Naive thymus-derived CD4-positive, alpha-beta T cell (primary cell): ENCODE results near the gene PLGRKT. TPM values are rescaled to one million over a fixed set of nuclear protein-coding genes. Genes with fewer than 3 reads are reported as not detected.
"Not testable (repeated sequence)": the region's sequence is repeated elsewhere in the genome, so short reads cannot be mapped to it uniquely, and the experiment has no call there.

Experiments used
- ATAC-seq: fragments of 150-1000 bp; cut with Tn5 transposase; 2 replicates; pipeline ENCODE4 v1.10.0; 2021; ENCODE audit warnings: mild to moderate bottlenecking, moderate library complexity
- CTCF ChIA-PET: fragments of 350-600 bp; sonication (Branson Sonifier 250); formaldehyde crosslinking; loops from one replicate; lab custom pipeline; 2021; ENCODE audit warnings: antibody characterized with exemption; lab: Charles Lee
- POLR2A ChIA-PET: fragments of 350-600 bp; sonication (Branson Sonifier 250); formaldehyde crosslinking; loops from one replicate; lab custom pipeline; 2021; ENCODE audit warnings: antibody characterized with exemption, inconsistent platforms; lab: Charles Lee
- DNase-seq, 9 donors: peaks; one replicate each; pipeline versions ENCODE4 v3.0.0 to v3.0.0-alpha.2; 2020 to 2022; ENCODE audit warnings: mixed read lengths in 1 of 9
- H3K27ac ChIP-seq: one replicate; pipeline ENCODE4 v1.7.0; 2013; ENCODE audit warnings: mild to moderate bottlenecking, low read depth, low read length, moderate library complexity
- H3K27me3 ChIP-seq, 2 donors: one replicate each; pipeline ENCODE4 v1.7.0; 2013; ENCODE audit warnings: low read length in 2 of 2, mild to moderate bottlenecking in 2 of 2, moderate library complexity in 2 of 2; ENCODE audit not compliant: control insufficient read depth in 2 of 2, insufficient read depth in 2 of 2
- H3K36me3 ChIP-seq, 3 experiments: 1 replicate in 2 of 3; 2 replicates in 1 of 3; pipeline ENCODE4 v1.7.0; 2013; ENCODE audit warnings: low read length in 3 of 3, mild to moderate bottlenecking in 3 of 3, moderate library complexity in 1 of 3; ENCODE audit not compliant: insufficient read depth in 3 of 3, control insufficient read depth in 2 of 3
- H3K4me1 ChIP-seq, 2 donors: one replicate each; pipeline ENCODE4 v1.7.0; 2013; ENCODE audit warnings: low read length in 2 of 2, mild to moderate bottlenecking in 2 of 2, moderate library complexity in 1 of 2; ENCODE audit not compliant: control insufficient read depth in 2 of 2, insufficient read depth in 2 of 2
- H3K4me3 ChIP-seq: 2 replicates; pipeline ENCODE4 v1.7.0; 2013; ENCODE audit warnings: mild to moderate bottlenecking, low read length
- H3K9me3 ChIP-seq, 3 experiments: 1 replicate in 2 of 3; 2 replicates in 1 of 3; pipeline ENCODE4 v1.7.0; 2013; ENCODE audit warnings: low read length in 3 of 3; ENCODE audit not compliant: control insufficient read depth in 2 of 3
- H3K27ac Mint-ChIP-seq, 9 donors: one replicate each; pipeline ENCODE4 v1.8.0; 2020 to 2022; ENCODE audit warnings: mixed read lengths in 9 of 9, mild to moderate bottlenecking in 8 of 9, moderate library complexity in 5 of 9, inconsistent platforms in 2 of 9
- H3K27me3 Mint-ChIP-seq, 5 donors: one replicate each; pipeline ENCODE4 v1.8.0; 2021 to 2022; ENCODE audit warnings: mixed read lengths in 5 of 5, mild to moderate bottlenecking in 1 of 5
- H3K36me3 Mint-ChIP-seq, 5 donors: one replicate each; pipeline ENCODE4 v1.8.0; 2020 to 2022; ENCODE audit warnings: mixed read lengths in 5 of 5, mild to moderate bottlenecking in 3 of 5, inconsistent platforms in 1 of 5
- H3K4me1 Mint-ChIP-seq, 7 donors: one replicate each; pipeline ENCODE4 v1.8.0; 2020 to 2022; ENCODE audit warnings: mixed read lengths in 7 of 7, mild to moderate bottlenecking in 3 of 7, inconsistent platforms in 1 of 7
- H3K4me3 Mint-ChIP-seq, 10 donors: one replicate each; pipeline ENCODE4 v1.8.0; 2020 to 2022; ENCODE audit warnings: mild to moderate bottlenecking in 10 of 10, mixed read lengths in 10 of 10, moderate library complexity in 6 of 10, inconsistent platforms in 2 of 10
- H3K9me3 Mint-ChIP-seq, 11 donors: one replicate each; pipeline ENCODE4 v1.8.0; 2020 to 2022; ENCODE audit warnings: mixed read lengths in 11 of 11, mild to moderate bottlenecking in 4 of 11, inconsistent platforms in 1 of 11, moderate library complexity in 1 of 11
- intact Hi-C, 2 donors: fragments of 100-400 bp; cut with micrococcal nuclease; formaldehyde crosslinking; loops; one replicate each; pipeline ENCODE4 v1.15.1; 2023
- polyA plus RNA-seq, 2 donors: library from polyadenylated mRNA; unstranded; fragments of 300-500 nt; fragmentation: Illumina TruSeq; gene quantifications; one replicate each; pipeline ENCODE4 v1.2.3, GENCODE V29; 2021
- total RNA-seq, 6 experiments: library from RNA in 5 of 6; stranded (reverse) in 5 of 6; gene quantifications; 1 replicate in 5 of 6; 2 replicates in 1 of 6; pipeline ENCODE4 v1.2.3 and lab custom pipeline; 2021 to 2026

PLGRKT gene
- total and polyA plus RNA-seq, 7 experiments from 2014 or later, result 15.8 to 79.6 (median 18.4) TPM

DNA sequence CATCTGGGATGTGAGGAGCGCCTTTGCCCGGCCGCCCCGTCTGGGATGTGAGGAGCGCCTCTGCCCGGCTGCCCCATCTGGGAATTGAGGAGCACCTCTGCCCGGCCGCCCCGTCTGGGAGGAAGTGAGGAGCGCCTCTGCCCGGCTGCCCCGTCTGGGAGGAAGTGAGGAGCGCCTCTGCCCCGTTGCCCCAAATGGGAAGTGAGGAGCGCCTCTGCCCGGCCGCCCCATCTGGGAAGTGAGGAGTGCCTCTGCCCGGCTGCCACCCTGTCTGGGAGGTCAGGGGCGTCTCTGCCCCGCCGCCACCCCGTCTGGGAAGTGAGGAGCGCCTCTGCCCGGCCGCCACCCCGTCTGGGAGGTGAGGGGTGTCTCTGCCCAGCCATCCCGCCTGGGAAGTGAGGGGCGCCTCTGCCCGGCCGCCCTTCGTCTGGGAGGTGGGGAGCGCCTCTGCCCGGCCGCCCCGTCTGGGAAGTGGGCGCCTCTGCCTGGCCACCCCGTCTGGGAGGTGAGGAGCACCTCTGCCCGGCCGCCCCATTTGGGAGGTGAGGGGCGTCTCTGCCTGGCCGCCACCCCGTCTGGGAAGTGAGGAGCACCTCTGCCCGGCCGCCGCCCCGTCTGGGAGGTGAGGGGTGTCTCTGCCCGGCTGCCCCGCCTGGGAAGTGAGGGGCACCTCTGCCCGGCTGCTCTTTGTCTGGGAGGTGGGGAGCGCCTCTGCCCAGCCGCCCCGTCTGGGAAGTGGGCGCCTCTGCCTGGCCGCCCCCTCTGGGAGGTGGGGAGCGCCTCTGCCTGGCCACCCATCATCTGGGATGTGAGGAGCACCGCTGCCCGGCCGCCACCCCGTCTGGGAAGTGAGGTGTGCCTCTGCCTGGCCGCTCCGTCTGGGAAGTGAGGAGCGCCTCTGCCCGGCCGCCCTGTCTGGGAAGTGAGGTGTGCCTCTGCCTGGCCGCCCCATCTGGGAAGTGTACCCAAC lies 3.6 kb downstream of the PLGRKT start:
- H3K27me3 Mint-ChIP-seq, H3K27ac ChIP-seq, H3K9me3 ChIP-seq, POLR2A ChIA-PET, CTCF ChIA-PET, intact Hi-C loops, DNase-seq, H3K4me3 Mint-ChIP-seq, H3K27me3 ChIP-seq, H3K4me3 ChIP-seq, H3K9me3 Mint-ChIP-seq, ATAC-seq, H3K27ac Mint-ChIP-seq: not testable (repeated sequence)
- H3K36me3 ChIP-seq, result peaks cover 0 to 25% (median 0%) of the 10 kb centered on the region in 3 experiments
- Mint-ChIP-seq H3K4me1 (peaks cover 7 to 42% (median 36%) of the 10 kb centered on the region in 7 donors), H3K36me3 (peaks cover 5 to 48% (median 16%) of the 10 kb centered on the region in 5 donors)
- peaks cover 18 to 19% of the 10 kb centered on the region in 2 donors for H3K4me1 ChIP-seq

- H3K27me3 Mint-ChIP-seq, ATAC-seq, H3K27ac Mint-ChIP-seq, CTCF ChIA-PET, POLR2A ChIA-PET, intact Hi-C loops, H3K4me3 ChIP-seq, DNase-seq, H3K4me3 Mint-ChIP-seq, H3K9me3 Mint-ChIP-seq, H3K9me3 ChIP-seq, H3K27ac ChIP-seq, H3K27me3 ChIP-seq: not testable (repeated sequence)
- peaks cover 0 to 29% (median 0%) of the 10 kb centered on the region in 3 experiments for H3K36me3 ChIP-seq
- peaks cover 13% of the 10 kb centered on the region in 2 donors for H3K4me1 ChIP-seq
- Mint-ChIP-seq H3K4me1 (peaks cover 7 to 36% (median 30%) of the 10 kb centered on the region in 7 donors), H3K36me3 (peaks cover 5 to 48% (median 16%) of the 10 kb centered on the region in 5 donors)
Observed at GRCh38 chr9:5433328-5433727, 4.4 kb downstream of the PLGRKT start.

GRCh38 chr9:5432890-5433289 lies 4.8 kb downstream of the PLGRKT start:
- H3K9me3 Mint-ChIP-seq, H3K4me3 Mint-ChIP-seq, H3K27me3 Mint-ChIP-seq, H3K27ac ChIP-seq, intact Hi-C loops, H3K27me3 ChIP-seq, H3K9me3 ChIP-seq, ATAC-seq, H3K4me1 ChIP-seq, DNase-seq, POLR2A ChIA-PET, H3K4me3 ChIP-seq: not testable (repeated sequence)
- Mint-ChIP-seq H3K27ac (peak overlapping the region in 1 of 9 donors; percentile 25), H3K36me3 (peaks cover 5 to 48% (median 16%) of the 10 kb centered on the region in 5 donors), H3K4me1 (peaks cover 7 to 32% (median 26%) of the 10 kb centered on the region in 7 donors)
- CTCF ChIA-PET, result interaction anchor here (1.2 kb wide), 1 partner anchor 18 kb away, joined by 4 read pairs; the partner anchor contains the start of gene CD274
- peaks cover 0 to 29% (median 0%) of the 10 kb centered on the region in 3 experiments for H3K36me3 ChIP-seq

DNA sequence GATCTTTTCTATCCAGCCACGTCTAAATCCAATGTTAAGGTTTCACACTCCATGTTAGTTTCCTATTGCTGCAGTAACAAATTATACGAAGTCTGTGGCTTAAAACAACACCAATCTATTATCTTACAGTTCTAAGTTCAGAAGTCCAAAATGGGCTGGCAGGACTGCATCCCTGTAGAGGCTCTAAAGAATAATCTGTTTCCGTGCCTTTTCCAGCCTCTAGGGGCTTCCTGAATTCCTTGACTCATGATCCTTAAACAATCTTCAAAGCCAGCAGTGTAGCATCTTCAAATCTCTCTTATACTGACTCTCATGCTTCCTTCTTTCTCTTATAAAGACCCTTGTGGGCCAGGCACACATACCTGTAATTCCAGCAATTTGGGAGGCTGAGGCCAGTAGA lies 6.8 kb downstream of the PLGRKT start:
- H3K4me1 ChIP-seq, result no peaks in the 10 kb centered on the region
- H3K27ac ChIP-seq, result no peak overlapping the region
- no peaks in the 10 kb centered on the region for H3K27me3 Mint-ChIP-seq
- no peaks in the 10 kb centered on the region for H3K9me3 ChIP-seq
- no peaks in the 10 kb centered on the region for H3K9me3 Mint-ChIP-seq
- H3K36me3 Mint-ChIP-seq, result peaks cover 5 to 43% (median 16%) of the 10 kb centered on the region in 5 donors
- H3K27me3 ChIP-seq, result no peaks in the 10 kb centered on the region
- ChIA-PET POLR2A (interaction anchor here (0.6 kb wide), 2 partner anchors 14 to 106 kb away, joined by 3 read pairs; no protein-coding TSS in a partner anchor), CTCF (no interaction called here)
- H3K36me3 ChIP-seq, result peaks cover 0 to 28% (median 0%) of the 10 kb centered on the region in 3 experiments
- H3K27ac Mint-ChIP-seq, result no peak overlapping the region
- no peak overlapping the region for H3K4me3 Mint-ChIP-seq
- ATAC-seq (no peak), DNase-seq (no peak)
- intact Hi-C loops, result no loop called here
- H3K4me1 Mint-ChIP-seq, result peaks cover 0 to 12% (median 9%) of the 10 kb centered on the region in 7 donors
- H3K4me3 ChIP-seq, result no peak overlapping the region

DNA sequence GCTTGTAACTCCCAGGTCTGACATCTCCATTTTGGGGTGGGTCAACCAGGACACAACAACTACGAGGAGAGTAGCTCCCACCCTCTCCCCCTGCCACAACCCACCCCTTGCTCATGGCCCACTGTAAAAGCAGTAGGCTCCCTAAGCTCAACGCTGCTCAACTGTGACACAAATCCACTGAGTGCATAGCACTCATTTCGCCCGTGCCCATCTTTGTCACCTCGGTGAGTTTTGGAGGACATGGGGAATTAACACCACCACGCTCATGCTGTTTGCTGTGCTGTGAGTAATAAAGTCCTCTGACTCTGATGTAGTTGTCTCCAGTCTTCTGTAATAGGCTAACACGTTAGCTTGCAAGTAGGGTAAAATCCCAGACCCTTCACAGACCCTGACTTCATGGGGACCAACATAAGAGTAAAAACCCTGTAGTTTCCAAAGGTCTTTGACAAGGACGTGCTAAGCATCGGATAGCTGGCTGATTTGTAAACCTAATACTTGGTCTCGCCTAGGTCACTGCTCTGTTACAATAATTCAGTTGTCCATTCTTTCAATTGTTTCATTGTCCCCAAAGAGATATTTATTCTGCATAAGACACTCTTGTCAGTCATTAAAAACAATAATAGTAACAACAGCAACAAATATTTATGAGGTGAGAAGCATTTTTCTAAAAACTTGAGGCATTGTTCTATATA lies 7.7 kb downstream of the PLGRKT start:
- H3K27me3 ChIP-seq, result no peaks in the 10 kb centered on the region
- H3K4me3 ChIP-seq, result no peak overlapping the region
- H3K27ac ChIP-seq, result no peak overlapping the region
- Mint-ChIP-seq H3K4me3 (no peak overlapping the region), H3K36me3 (peaks cover 5 to 34% (median 9%) of the 10 kb centered on the region in 5 donors), H3K27ac (peak overlapping the region in 3 of 9 donors; percentile 39 to 56 (median 49)), H3K27me3 (no peaks in the 10 kb centered on the region), H3K9me3 (no peaks in the 10 kb centered on the region), H3K4me1 (peaks cover 1 to 10% (median 4%) of the 10 kb centered on the region in 7 donors)
- H3K9me3 ChIP-seq, result no peaks in the 10 kb centered on the region
- intact Hi-C loops, result loop anchor here in 1 of 2 donors (5.0 to 10.0 kb wide), 2 partner anchors 165 to 358 kb away; no protein-coding TSS in a partner anchor
- CTCF ChIA-PET, result interaction anchor here (0.8 kb wide), 1 partner anchor 244 kb away, joined by 3 read pairs; no protein-coding TSS in a partner anchor
- DNase-seq, result no peak
- peaks cover 0 to 20% (median 0%) of the 10 kb centered on the region in 3 experiments for H3K36me3 ChIP-seq
- POLR2A ChIA-PET, result no interaction called here
- no peaks in the 10 kb centered on the region for H3K4me1 ChIP-seq
- no peak for ATAC-seq

- no peaks in the 10 kb centered on the region for H3K27me3 ChIP-seq
- no peak overlapping the region for H3K4me3 Mint-ChIP-seq
- H3K36me3 ChIP-seq, result peaks cover 0 to 20% (median 0%) of the 10 kb centered on the region in 3 experiments
- peaks cover 0 to 10% (median 5%) of the 10 kb centered on the region in 7 donors for H3K4me1 Mint-ChIP-seq
- peak overlapping the region in 1 of 9 donors; percentile 0 for H3K27ac Mint-ChIP-seq
- ChIA-PET CTCF (interaction anchor here (0.8 to 1.5 kb wide), 2 partner anchors 161 to 243 kb away, joined by 3 to 7 read pairs; no protein-coding TSS in a partner anchor), POLR2A (no interaction called here)
- ATAC-seq (no peak), DNase-seq (no peak)
- H3K4me1 ChIP-seq, result no peaks in the 10 kb centered on the region
- H3K36me3 Mint-ChIP-seq, result peaks cover 0 to 30% (median 7%) of the 10 kb centered on the region in 5 donors
- no peak overlapping the region for H3K4me3 ChIP-seq
- intact Hi-C loops, result loop anchor here in 1 of 2 donors (5.0 to 10.0 kb wide), 2 partner anchors 164 to 357 kb away; no protein-coding TSS in a partner anchor
- no peaks in the 10 kb centered on the region for H3K9me3 Mint-ChIP-seq
- no peaks in the 10 kb centered on the region for H3K27me3 Mint-ChIP-seq
- H3K27ac ChIP-seq, result no peak overlapping the region
- H3K9me3 ChIP-seq, result no peaks in the 10 kb centered on the region
Observed at GRCh38 chr9:5428794-5429528, 8.8 kb downstream of the PLGRKT start.
